AG09309 (cell line): ENCODE data around the gene LPCAT4.
A peak's percentile ranks its signal among the peaks of the same experiment; 100 is the strongest.

Experiments
- DNase-seq: peaks from one replicate; pipeline ENCODE4 v3.0.0-alpha.2; 2010; ENCODE audit warnings: low read depth
- H3K4me3 ChIP-seq: 2 replicates; pipeline ENCODE4 v1.5.1; 2011; ENCODE audit warnings: mild to moderate bottlenecking, low read depth, low read length, moderate library complexity; ENCODE audit not compliant: control insufficient read depth
- TF ChIP-seq, protein P1 (sequence below): IDR thresholded peaks from 2 replicates; pipeline ENCODE4 v1.5.1; 2011; ENCODE audit warnings: mild to moderate bottlenecking, low read depth, low read length, inconsistent platforms; ENCODE audit not compliant: insufficient read depth, control insufficient read depth; ENCODE audit errors: missing control alignments

Gene LPCAT4

DNA sequence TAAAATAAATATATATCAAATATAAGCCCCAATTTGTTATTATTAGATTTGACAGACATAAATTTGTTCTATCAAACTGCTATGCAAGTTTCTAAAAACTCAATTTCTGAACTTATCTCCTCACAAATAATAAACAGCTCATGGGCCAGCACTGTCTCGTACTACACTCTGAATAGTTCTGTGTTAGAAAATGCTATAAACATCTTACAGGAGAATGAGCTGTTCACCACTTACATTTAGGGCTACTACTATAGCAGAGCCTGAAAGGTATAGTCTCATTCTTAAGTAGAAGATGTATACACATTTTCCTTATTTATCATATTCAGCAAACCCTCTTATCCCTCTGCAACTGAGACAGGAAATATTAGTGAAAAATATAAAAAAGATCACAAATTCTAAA lies 42.1 kb downstream of the LPCAT4 start:
- TF ChIP-seq, protein P1, sequence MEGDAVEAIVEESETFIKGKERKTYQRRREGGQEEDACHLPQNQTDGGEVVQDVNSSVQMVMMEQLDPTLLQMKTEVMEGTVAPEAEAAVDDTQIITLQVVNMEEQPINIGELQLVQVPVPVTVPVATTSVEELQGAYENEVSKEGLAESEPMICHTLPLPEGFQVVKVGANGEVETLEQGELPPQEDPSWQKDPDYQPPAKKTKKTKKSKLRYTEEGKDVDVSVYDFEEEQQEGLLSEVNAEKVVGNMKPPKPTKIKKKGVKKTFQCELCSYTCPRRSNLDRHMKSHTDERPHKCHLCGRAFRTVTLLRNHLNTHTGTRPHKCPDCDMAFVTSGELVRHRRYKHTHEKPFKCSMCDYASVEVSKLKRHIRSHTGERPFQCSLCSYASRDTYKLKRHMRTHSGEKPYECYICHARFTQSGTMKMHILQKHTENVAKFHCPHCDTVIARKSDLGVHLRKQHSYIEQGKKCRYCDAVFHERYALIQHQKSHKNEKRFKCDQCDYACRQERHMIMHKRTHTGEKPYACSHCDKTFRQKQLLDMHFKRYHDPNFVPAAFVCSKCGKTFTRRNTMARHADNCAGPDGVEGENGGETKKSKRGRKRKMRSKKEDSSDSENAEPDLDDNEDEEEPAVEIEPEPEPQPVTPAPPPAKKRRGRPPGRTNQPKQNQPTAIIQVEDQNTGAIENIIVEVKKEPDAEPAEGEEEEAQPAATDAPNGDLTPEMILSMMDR = no peak
- no peak overlapping the region for H3K4me3 ChIP-seq

DNA sequence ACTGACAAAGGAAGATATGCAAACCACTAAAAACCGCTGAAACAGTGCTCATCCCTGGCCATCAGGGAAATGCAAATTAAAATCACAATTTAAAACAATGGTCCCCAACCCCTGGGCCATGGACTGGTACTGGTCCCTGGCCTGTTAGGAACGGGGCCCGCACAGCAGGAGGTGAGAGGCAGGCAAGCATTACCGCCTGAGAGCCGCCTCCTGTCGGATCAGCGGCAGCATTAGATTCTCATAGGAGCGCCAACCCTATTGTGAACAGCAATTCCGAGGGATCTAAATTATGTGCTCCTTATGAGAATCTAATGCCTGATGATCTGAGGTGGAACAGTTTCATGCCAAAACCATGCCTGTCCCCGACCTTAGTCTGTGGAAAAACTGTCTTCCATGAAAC lies 43.8 kb downstream of the LPCAT4 start:
- no peak overlapping the region for H3K4me3 ChIP-seq
- TF ChIP-seq, protein P1 = no peak
- DNase-seq = no peak

More for the DNA sequence above, 42.1 kb downstream of the LPCAT4 start:
- no peak for DNase-seq

DNA sequence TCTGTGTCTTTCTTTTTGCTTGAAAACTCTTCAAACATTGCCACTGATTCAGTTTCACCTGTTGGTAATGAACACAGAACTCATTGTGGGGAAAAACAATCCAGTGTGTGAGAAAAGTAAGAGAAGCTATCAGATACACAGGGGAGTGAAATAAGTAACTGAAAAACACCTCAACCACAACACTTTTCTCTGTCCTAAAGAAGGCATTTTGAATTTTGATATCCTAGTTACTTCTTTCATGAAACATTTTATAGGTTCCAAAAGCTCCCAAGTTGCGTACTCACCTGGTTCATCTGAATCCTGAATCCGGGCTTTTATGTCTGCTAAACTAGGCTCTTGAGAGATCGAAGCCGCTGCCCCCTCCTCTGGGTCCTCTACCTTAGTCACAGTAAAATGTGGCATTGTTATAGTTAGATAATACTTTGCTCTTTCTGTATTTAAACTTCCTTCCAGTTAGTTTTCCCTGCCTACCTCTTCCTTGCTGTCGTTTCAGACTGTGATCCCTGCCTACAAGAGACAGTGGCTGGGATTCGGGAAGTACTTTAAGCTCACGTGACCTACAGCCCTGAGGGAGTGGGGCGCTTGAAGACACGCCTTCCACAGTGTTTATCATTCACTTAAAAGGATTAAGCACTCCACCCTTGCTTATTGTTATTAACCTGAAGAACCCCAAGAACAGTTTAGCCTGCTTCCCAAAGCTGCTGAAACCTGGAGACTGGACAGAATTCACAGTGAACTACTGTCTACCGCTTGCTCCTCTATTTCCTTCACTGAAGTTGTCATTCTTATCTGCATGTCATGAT lies 48.5 kb downstream of the LPCAT4 start:
- H3K4me3 ChIP-seq = peak overlapping the region; percentile 36
- no peak for DNase-seq
- TF ChIP-seq, protein P1 = no peak

DNA sequence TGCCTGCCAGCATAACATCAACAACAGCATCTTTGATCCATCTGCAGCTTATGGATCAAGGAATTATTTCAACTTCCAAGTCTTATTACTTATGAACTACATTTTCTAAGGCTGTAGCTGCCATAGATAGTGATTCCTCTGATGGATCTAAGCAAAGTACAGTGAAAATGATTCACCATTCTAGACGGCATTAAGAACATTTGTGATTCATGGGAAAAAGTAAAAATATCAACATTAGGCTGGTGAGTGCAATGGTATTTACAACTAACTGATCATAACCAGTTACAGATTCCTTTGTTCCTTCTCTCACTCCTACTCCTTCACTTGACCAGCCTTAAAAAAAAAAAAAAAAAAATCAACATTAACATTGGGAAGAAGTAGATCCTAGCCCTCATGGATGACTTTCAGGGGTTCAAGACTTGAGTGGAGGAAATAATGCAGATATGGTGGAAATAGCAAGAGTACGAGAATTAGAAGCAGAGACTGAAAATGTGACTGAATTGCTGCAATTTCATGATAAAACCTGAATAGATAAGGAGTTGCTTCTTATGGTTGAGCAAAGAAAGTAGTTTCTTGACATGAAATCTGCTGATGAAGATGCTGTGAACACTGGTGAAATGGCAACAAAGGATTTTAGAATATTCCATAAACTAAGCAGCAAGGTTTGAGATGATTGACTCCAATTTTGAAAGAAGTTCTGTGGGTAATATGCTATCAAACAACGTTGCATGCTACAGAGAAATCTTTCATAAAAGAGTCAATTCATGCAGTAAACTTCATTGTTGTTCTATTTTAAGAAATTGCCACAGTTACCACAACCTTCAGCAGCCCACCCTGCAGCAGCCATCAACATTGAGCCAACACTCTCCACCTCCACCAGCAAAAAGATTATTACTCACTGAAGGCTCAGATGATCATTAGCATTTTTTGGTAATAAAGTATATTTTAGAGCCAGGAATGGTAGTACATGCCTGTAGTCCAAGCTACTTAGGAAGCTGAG lies 52.2 kb downstream of the LPCAT4 start:
- TF ChIP-seq, protein P1 = no peak
- no peak for DNase-seq
- H3K4me3 ChIP-seq = no peak overlapping the region

DNA sequence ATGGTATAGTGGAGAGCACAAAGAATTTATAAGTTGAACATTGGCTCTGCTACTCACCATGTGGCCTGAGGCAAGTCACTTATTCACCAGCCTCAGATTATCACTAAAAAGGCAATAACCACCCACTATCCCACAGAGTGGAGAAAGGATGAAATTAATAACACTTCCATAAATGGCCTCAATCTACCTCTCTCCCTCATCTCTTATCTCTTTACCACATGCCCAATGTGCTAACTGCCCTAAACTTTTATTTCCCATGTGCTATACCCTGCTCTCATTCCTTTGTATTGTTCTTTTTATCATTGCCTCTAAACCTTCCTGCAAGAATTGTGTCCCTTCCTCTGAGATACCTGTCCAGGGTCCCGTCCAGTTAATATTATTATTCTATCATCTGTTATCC lies 55.4 kb downstream of the LPCAT4 start:
- DNase-seq = no peak
- no peak overlapping the region for H3K4me3 ChIP-seq
- TF ChIP-seq, protein P1 = no peak
